Measurements from ENCODE around the gene POF1B. TPM values are rescaled to one million over a fixed set of nuclear protein-coding genes. Genes with fewer than 3 reads are reported as not detected.

Gene POF1B
- total RNA-seq, 2 donors from 2014 or later, result 3.6 to 4.6 TPM

DNA sequence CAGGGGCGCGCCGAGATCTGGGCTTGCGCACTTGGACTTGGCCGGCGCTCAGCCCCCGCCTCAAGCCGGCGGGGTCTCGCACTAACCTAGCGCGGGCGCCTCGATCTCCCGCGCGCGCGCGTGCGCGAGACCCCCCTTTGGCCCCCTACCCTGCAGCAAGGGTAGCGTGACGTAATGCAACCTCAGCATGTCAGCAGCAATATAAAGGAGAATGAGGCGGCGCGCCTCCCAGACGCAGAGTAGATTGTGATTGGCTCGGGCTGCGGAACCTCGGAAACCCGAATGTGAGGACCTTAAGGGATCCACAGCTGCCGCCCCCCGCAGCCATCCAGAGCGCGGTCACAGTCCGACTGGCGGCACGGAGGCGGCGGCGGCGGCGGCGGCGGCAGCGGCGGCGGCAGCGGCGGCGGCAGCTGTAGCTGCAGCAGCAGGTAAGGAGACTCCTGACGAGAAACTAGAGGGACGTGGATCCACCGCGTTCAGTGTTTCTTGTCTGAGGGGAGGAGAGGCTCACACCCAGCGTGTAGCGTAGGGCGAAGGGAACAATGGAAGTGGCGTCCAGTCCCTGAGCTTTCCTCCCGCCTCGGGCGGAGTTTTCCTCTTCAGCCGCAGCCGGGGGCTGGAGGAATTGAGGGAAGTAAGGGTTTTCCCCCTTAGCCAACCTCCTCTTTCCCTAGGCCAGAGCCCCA is 135.6 kb downstream of the POF1B start, which contains the start of the genes SATL1 and ZNF711:
Gene SATL1 (minus strand): TSS at position 19 of the 689 bp plus-strand sequence. CDS start 134,811 bp downstream, outside the sequence.
Gene ZNF711 (plus strand): TSS at position 231 of the 689 bp plus-strand sequence. CDS start 3,582 bp downstream, outside the sequence.
- TF ChIP-seq POLR2A (IDR thresholded peaks at IDR 0.05) (peak; percentile 12), POLR2AphosphoS5 (IDR thresholded peaks at IDR 0.05) (no peak)
- intact Hi-C loops (cut with DNase I), result no loop called here
- no peaks in the 10 kb centered on the region for H3K4me1 ChIP-seq (replicated peaks)
- DNase-seq (ENCODE audit: low spot score), result peak; percentile 39
- no peaks in the 10 kb centered on the region for H3K36me3 ChIP-seq
- H3K9me3 ChIP-seq, result no peaks in the 10 kb centered on the region
- no peaks in the 10 kb centered on the region for H3K27me3 ChIP-seq (replicated peaks; ENCODE audit: insufficient read depth)
- WGBS, result 1% methylated on average over 40 of the region's 65 CpGs
- H3K27ac ChIP-seq, result peak within 1 kb of the TSS; percentile 41 to 57
- H3K4me3 ChIP-seq, result peak within 1 kb of the TSS; percentile 41 to 44

- Histone ChIP-seq H3K4me1 (replicated peaks) (no peaks in the 10 kb centered on the region), H3K27me3 (replicated peaks; ENCODE audit: insufficient read depth) (no peaks in the 10 kb centered on the region), H3K9me3 (no peaks in the 10 kb centered on the region), H3K27ac (no peak overlapping the region), H3K36me3 (no peaks in the 10 kb centered on the region), H3K4me3 (peak overlapping the region in 1 of 2 donors; percentile 44)
- WGBS, result 37% methylated on average over 2 of the region's 2 CpGs
- no peak for DNase-seq (ENCODE audit: low spot score)
- intact Hi-C loops (cut with DNase I), result no loop called here
- TF ChIP-seq POLR2A (IDR thresholded peaks at IDR 0.05) (no peak), POLR2AphosphoS5 (IDR thresholded peaks at IDR 0.05) (no peak)
- TF ChIP-seq, protein P1, sequence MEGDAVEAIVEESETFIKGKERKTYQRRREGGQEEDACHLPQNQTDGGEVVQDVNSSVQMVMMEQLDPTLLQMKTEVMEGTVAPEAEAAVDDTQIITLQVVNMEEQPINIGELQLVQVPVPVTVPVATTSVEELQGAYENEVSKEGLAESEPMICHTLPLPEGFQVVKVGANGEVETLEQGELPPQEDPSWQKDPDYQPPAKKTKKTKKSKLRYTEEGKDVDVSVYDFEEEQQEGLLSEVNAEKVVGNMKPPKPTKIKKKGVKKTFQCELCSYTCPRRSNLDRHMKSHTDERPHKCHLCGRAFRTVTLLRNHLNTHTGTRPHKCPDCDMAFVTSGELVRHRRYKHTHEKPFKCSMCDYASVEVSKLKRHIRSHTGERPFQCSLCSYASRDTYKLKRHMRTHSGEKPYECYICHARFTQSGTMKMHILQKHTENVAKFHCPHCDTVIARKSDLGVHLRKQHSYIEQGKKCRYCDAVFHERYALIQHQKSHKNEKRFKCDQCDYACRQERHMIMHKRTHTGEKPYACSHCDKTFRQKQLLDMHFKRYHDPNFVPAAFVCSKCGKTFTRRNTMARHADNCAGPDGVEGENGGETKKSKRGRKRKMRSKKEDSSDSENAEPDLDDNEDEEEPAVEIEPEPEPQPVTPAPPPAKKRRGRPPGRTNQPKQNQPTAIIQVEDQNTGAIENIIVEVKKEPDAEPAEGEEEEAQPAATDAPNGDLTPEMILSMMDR (IDR thresholded peaks at IDR 0.05), result no peak
Measured at GRCh38 chrX:85243155-85243554, 136.3 kb downstream of the POF1B start.

Other genes with a start within 250 kb of the POF1B start
- gene SATL1, start 135.9 kb downstream of the POF1B start, total RNA-seq, result under 1 TPM in 1 of 2 donors, not detected in 1; 0.80 TPM
- gene ZNF711, start 135.7 kb downstream of the POF1B start, total RNA-seq, result 10 to 100 TPM in 1 of 2 donors, 1 to 10 TPM in 1; 2.2 to 75.2 TPM